PC-3 (cell line): Measurements from ENCODE around the gene LCK. TPM values are rescaled to one million over a fixed set of nuclear protein-coding genes. Genes with fewer than 3 reads are reported as not detected.

Experiments used
- ATAC-seq: fragments of 200-7000 bp; cut with Tn5 transposase; 2 replicates; pipeline ENCODE4 v1.9.1; 2020; ENCODE audit warnings: mild to moderate bottlenecking, moderate library complexity
- BruUV-seq: library from RNA; stranded (reverse); fragments of 400-500 nt; replicated peaks from 2 replicates; lab custom pipeline; 2021; lab: Mats Ljungman, UMichigan
- CTCF ChIA-PET: fragments of 300-600 bp; sonication (Branson Sonifier 250); formaldehyde crosslinking; loops from one replicate; lab custom pipeline; 2022; ENCODE audit warnings: antibody characterized with exemption; lab: Charles Lee
- POLR2A ChIA-PET: fragments of 300-600 bp; sonication (Branson Sonifier 250); formaldehyde crosslinking; loops from one replicate; lab custom pipeline; 2022; ENCODE audit warnings: antibody characterized with exemption; ENCODE audit not compliant: unreplicated experiment; lab: Charles Lee
- DNase-seq: peaks from one replicate; pipeline ENCODE4 v3.0.0-alpha.2; 2015
- H2AFZ ChIP-seq: fragments of 300-600 bp; sonication (generic); 2 replicates; pipeline ENCODE4 v1.6.0; 2016; ENCODE audit warnings: antibody characterized with exemption, low read length
- H3F3A ChIP-seq: fragments of 300-600 bp; sonication (generic); one replicate; pipeline ENCODE4 v1.6.0; 2017; ENCODE audit warnings: antibody characterized with exemption, low read length, control low read depth, mild to moderate bottlenecking; ENCODE audit not compliant: unreplicated experiment
- H3K27ac ChIP-seq: fragments of 300-600 bp; sonication (generic); 2 replicates; pipeline ENCODE4 v1.5.1; 2016; ENCODE audit warnings: mild to moderate bottlenecking, low read length
- H3K27me3 ChIP-seq: fragments of 300-600 bp; sonication (generic); 2 replicates; pipeline ENCODE4 v1.6.1; 2016; ENCODE audit warnings: low read length, mixed read lengths
- H3K36me3 ChIP-seq: fragments of 300-600 bp; sonication (generic); 2 replicates; pipeline ENCODE4 v1.6.1; 2016; ENCODE audit warnings: low read depth, mixed run types, low read length, mixed read lengths
- H3K4me1 ChIP-seq: fragments of 300-600 bp; sonication (generic); 2 replicates; pipeline ENCODE4 v1.5.1; 2016; ENCODE audit warnings: low read length; ENCODE audit not compliant: insufficient read depth
- H3K4me2 ChIP-seq: fragments of 300-600 bp; sonication (generic); 2 replicates; pipeline ENCODE4 v1.6.0; 2016; ENCODE audit warnings: low read length
- H3K4me3 ChIP-seq: fragments of 300-600 bp; sonication (generic); 2 replicates; pipeline ENCODE4 v1.5.1; 2016; ENCODE audit warnings: mild to moderate bottlenecking, low read length, mixed read lengths
- H3K79me2 ChIP-seq: fragments of 300-600 bp; sonication (generic); 2 replicates; pipeline ENCODE4 v1.6.1; 2017; ENCODE audit warnings: low read length, mixed read lengths
- H3K9ac ChIP-seq: fragments of 300-600 bp; sonication (generic); 2 replicates; pipeline ENCODE4 v1.6.0; 2016; ENCODE audit warnings: mild to moderate bottlenecking, low read length
- H3K9me2 ChIP-seq: fragments of 300-600 bp; sonication (generic); replicated peaks from 2 replicates; pipeline ENCODE4 v1.6.1; 2016; ENCODE audit warnings: mixed run types, low read length, mixed read lengths
- H3K9me3 ChIP-seq: fragments of 300-600 bp; sonication (generic); 2 replicates; pipeline ENCODE4 v1.6.1; 2016; ENCODE audit warnings: low read length, mixed read lengths
- H4K20me1 ChIP-seq: fragments of 300-600 bp; sonication (generic); 2 replicates; pipeline ENCODE4 v1.6.1; 2016; ENCODE audit warnings: low read length, mixed read lengths
- EZH2 ChIP-seq: fragments of 300-600 bp; sonication (generic); IDR thresholded peaks from one replicate; pipeline ENCODE4 v1.6.1; 2017; ENCODE audit warnings: antibody characterized with exemption, mild to moderate bottlenecking, low read length; ENCODE audit not compliant: unreplicated experiment
- EZH2phosphoT487 ChIP-seq: fragments of 300-600 bp; sonication (generic); IDR thresholded peaks from 2 replicates; pipeline ENCODE4 v1.6.1; 2018; ENCODE audit warnings: mild to moderate bottlenecking, antibody characterized with exemption, low read length, borderline replicate concordance
- intact Hi-C: fragments of 100-400 bp; cut with micrococcal nuclease; formaldehyde crosslinking; loops from 2 replicates; pipeline ENCODE4 v1.9.0; 2023
- total RNA-seq: library from RNA; depleted of rRNA; stranded (reverse); fragments of >200 nt; gene quantifications from 2 replicates; pipeline ENCODE4 v1.2.3, GENCODE V29; 2014
- TF ChIP-seq, protein P1 (sequence below): fragments of 300-600 bp; sonication (generic); conservative IDR thresholded peaks from 2 replicates; pipeline ENCODE4 v1.5.1; 2017; ENCODE audit warnings: antibody characterized with exemption, low read depth, mild to moderate bottlenecking, low read length

The LCK gene
- total RNA-seq, 1 experiment from 2014 or later: 4.3 TPM

DNA sequence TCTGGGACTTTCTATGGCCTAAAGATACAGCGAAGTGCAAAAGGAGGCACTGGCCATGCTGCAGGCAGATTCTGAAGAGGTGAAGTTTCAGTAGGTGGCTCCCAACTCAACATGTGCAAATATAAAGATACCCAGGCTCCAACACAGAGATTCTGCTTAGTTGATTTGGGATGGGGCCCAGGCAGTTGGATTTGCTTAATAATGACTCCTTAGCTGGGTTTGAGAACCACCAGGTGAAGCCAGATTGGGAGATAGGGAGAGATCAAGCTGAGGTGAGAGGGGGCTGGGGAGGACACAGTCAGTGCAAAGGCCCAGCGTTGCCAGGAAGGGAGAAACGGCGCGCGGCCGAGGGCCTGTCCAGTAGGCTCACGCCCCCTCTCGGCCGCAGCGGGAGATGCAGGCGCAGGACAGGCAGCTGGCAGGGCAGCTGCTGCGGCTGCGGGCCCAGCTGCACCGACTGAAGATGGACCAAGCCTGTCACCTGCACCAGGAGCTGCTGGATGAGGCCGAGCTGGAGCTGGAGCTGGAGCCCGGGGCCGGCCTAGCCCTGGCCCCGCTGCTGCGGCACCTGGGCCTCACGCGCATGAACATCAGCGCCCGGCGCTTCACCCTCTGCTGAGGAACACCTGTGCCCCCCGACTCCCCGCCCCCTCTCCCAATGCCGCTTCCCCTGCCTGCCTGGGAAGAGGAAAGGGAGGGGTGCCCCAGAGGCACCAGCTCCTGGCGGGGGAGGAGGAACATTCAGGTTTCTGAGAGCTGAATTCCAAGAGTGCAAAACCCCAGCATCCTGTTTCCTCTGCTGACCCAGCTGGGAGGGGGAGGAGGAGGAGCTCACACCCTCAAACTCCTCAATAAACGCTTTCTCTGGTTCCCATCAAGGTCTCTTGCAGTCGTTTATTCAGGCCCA lies 2.8 kb upstream of the LCK start:
- TF ChIP-seq EZH2 (no peak), EZH2phosphoT487 (no peak)
- TF ChIP-seq, protein P1, sequence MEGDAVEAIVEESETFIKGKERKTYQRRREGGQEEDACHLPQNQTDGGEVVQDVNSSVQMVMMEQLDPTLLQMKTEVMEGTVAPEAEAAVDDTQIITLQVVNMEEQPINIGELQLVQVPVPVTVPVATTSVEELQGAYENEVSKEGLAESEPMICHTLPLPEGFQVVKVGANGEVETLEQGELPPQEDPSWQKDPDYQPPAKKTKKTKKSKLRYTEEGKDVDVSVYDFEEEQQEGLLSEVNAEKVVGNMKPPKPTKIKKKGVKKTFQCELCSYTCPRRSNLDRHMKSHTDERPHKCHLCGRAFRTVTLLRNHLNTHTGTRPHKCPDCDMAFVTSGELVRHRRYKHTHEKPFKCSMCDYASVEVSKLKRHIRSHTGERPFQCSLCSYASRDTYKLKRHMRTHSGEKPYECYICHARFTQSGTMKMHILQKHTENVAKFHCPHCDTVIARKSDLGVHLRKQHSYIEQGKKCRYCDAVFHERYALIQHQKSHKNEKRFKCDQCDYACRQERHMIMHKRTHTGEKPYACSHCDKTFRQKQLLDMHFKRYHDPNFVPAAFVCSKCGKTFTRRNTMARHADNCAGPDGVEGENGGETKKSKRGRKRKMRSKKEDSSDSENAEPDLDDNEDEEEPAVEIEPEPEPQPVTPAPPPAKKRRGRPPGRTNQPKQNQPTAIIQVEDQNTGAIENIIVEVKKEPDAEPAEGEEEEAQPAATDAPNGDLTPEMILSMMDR: peak; percentile 79
- no TSS peak for BruUV-seq
- H3K4me2 ChIP-seq: peak overlapping the region; percentile 41
- DNase-seq: peak; percentile 69
- H3K9me3 ChIP-seq: no peaks in the 10 kb centered on the region
- peak overlapping the region; percentile 28; the same call in 1 of the 2 replicates for H3K4me3 ChIP-seq
- intact Hi-C loops: no loop called here
- H3F3A ChIP-seq: no peaks in the 10 kb centered on the region
- H3K9ac ChIP-seq: no peak overlapping the region
- H3K36me3 ChIP-seq: no peaks in the 10 kb centered on the region
- H3K79me2 ChIP-seq: no peaks in the 10 kb centered on the region
- ChIA-PET CTCF (interaction anchor here (0.6 to 1.7 kb wide), 3 partner anchors 32 to 68 kb away, joined by 4 to 13 read pairs (median 5); no protein-coding TSS in a partner anchor), POLR2A (interaction anchor here (0.9 kb wide), 1 partner anchor 69 kb away, joined by 7 read pairs; the partner anchor contains the start of gene TXLNA)
- no peaks in the 10 kb centered on the region for H3K9me2 ChIP-seq
- H3K4me1 ChIP-seq: peaks cover 16% of the 10 kb centered on the region; the same call in 1 of the 2 replicates
- no peaks in the 10 kb centered on the region for H4K20me1 ChIP-seq
- no peak overlapping the region for H3K27ac ChIP-seq
- peak overlapping the region; percentile 63 for H2AFZ ChIP-seq
- peak; percentile 53 for ATAC-seq
- no peaks in the 10 kb centered on the region for H3K27me3 ChIP-seq

DNA sequence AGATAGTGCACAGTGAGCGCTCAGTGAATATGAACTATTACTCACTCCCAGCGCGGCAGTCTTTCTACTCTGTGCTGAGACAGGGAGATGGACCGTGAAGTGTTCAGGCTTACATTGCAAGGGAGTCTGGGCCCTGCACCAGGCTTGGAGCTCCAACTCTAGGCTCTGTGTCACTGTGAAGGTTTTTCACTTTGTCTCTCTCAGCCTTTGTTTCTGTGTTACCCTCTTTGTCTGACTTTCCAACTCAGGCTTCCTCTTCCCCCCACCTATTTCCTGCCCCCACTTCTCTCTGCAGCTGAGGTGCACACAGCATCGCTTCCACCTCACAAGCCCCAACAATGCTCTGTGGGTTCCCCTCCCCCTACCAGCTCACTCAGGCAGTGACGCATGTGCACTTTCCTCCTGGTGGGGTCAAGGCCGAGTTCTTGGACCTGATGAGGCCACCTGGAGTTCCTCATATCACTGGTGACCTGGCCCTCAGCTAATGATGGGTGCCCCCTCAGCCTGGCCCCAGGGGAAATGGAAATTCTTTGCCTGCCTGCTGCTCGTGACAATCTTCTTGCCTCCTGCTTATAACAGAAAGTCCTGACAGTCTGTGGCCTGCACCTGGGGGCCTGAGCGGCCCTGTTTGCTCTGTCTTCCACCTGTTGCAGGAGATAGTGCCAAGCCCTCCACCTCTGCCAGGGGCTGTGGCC lies 1.1 kb upstream of the LCK start:
- CTCF ChIA-PET: no interaction called here
- intact Hi-C loops: no loop called here

More for the DNA sequence above, 1.1 kb upstream of the LCK start:
- no peaks in the 10 kb centered on the region for H3K9me2 ChIP-seq
- no peak overlapping the region for H3K4me2 ChIP-seq
- no TSS peak for BruUV-seq
- no peaks in the 10 kb centered on the region for H4K20me1 ChIP-seq
- H3K4me3 ChIP-seq: no peak overlapping the region
- H3K27me3 ChIP-seq: no peaks in the 10 kb centered on the region
- TF ChIP-seq, protein P1: no peak
- TF ChIP-seq EZH2phosphoT487: no peak
- TF ChIP-seq EZH2: no peak
- no peak for DNase-seq
- H3K79me2 ChIP-seq: no peaks in the 10 kb centered on the region
- POLR2A ChIA-PET: no interaction called here
- no peaks in the 10 kb centered on the region for H3F3A ChIP-seq
- no peak overlapping the region for H2AFZ ChIP-seq
- H3K27ac ChIP-seq: no peak overlapping the region
- no peaks in the 10 kb centered on the region for H3K36me3 ChIP-seq
- no peak for ATAC-seq
- peaks cover 16% of the 10 kb centered on the region; the same call in 1 of the 2 replicates for H3K4me1 ChIP-seq
- no peak overlapping the region for H3K9ac ChIP-seq
- no peaks in the 10 kb centered on the region for H3K9me3 ChIP-seq
